H1 (cell line): Measurements from ENCODE around the gene MOK. TPM values are rescaled to one million over a fixed set of nuclear protein-coding genes. Genes with fewer than 3 reads are reported as not detected.
"Not testable (repeated sequence)": the region's sequence is repeated elsewhere in the genome, so short reads cannot be mapped to it uniquely, and the experiment has no call there.

Source experiments
- CTCF ChIA-PET: fragments of 300-600 bp; sonication (Branson Sonifier 250); formaldehyde crosslinking; loops from one replicate; lab custom pipeline; 2021; ENCODE audit not compliant: partially characterized antibody; lab: Charles Lee
- POLR2A ChIA-PET: fragments of 300-600 bp; sonication (Branson Sonifier 250); formaldehyde crosslinking; loops from one replicate; lab custom pipeline; 2021; ENCODE audit warnings: inconsistent platforms; ENCODE audit not compliant: partially characterized antibody; lab: Charles Lee
- DNase-seq, 2 experiments: peaks; one replicate each; pipeline versions ENCODE4 v3.0.0 to v3.0.0-alpha.2; 2010 to 2022; ENCODE audit warnings: low spot score in 2 of 2, low read depth in 1 of 2, mixed read lengths in 1 of 2
- FAIRE-seq: peaks from 2 replicates; lab custom pipeline; 2011; peaks lifted over from hg19 to GRCh38; lab: Jason Lieb, UNC
- H2AFZ ChIP-seq: 2 replicates; pipeline ENCODE4 v1.8.1; 2012; ENCODE audit warnings: low read length, inconsistent platforms
- H2AK5ac ChIP-seq: 2 replicates; pipeline ENCODE4 v1.6.1; 2013; ENCODE audit warnings: low read depth, low read length
- H2BK120ac ChIP-seq: replicated peaks from 2 replicates; pipeline ENCODE3; 2013; ENCODE audit warnings: low read depth, low read length, inconsistent platforms
- H2BK12ac ChIP-seq: 2 replicates; pipeline ENCODE4 v1.6.1; 2013; ENCODE audit warnings: low read depth, low read length
- H2BK15ac ChIP-seq: 2 replicates; pipeline ENCODE4 v1.6.1; 2013; ENCODE audit warnings: low read length
- H2BK20ac ChIP-seq: 2 replicates; pipeline ENCODE4 v1.6.1; 2013; ENCODE audit warnings: low read length
- H2BK5ac ChIP-seq: 2 replicates; pipeline ENCODE4 v1.6.1; 2013; ENCODE audit warnings: low read depth, low read length
- H3K14ac ChIP-seq: 2 replicates; pipeline ENCODE4 v1.6.1; 2013; ENCODE audit warnings: inconsistent platforms; ENCODE audit not compliant: insufficient read length
- H3K18ac ChIP-seq: 2 replicates; pipeline ENCODE4 v1.6.1; 2013; ENCODE audit warnings: low read length; ENCODE audit errors: extremely low read depth
- H3K23ac ChIP-seq: 2 replicates; pipeline ENCODE4 v1.6.1; 2013; ENCODE audit warnings: inconsistent platforms; ENCODE audit not compliant: insufficient read length
- H3K23me2 ChIP-seq: 2 replicates; pipeline ENCODE4 v1.6.1; 2013; ENCODE audit warnings: low read depth, low read length
- H3K27ac ChIP-seq: 2 replicates; pipeline ENCODE4 v1.6.1; 2011; ENCODE audit warnings: low read depth, low read length, inconsistent platforms
- H3K27me3 ChIP-seq, 4 experiments: replicated peaks in 1 of 4; 1 replicate in 1 of 4; 2 replicates in 3 of 4; pipeline versions ENCODE4 v1.6.1 to v1.8.1; 2011 to 2013; ENCODE audit warnings: low read length in 3 of 4, mild to moderate bottlenecking in 3 of 4, inconsistent platforms in 2 of 4, mixed read lengths in 2 of 4, moderate library complexity in 1 of 4; ENCODE audit not compliant: control insufficient read depth in 3 of 4, insufficient read depth in 3 of 4; ENCODE audit errors: extremely low read depth in 1 of 4
- H3K36me3 ChIP-seq, 4 experiments: 2 replicates each; pipeline versions ENCODE4 v1.6.1 to v1.8.1; 2011 to 2013; ENCODE audit warnings: mild to moderate bottlenecking in 4 of 4, low read length in 3 of 4, moderate library complexity in 2 of 4, control low read depth in 1 of 4, inconsistent platforms in 1 of 4; ENCODE audit not compliant: insufficient read depth in 4 of 4, control insufficient read depth in 2 of 4
- H3K4ac ChIP-seq: replicated peaks from 2 replicates; pipeline ENCODE3; 2013; ENCODE audit warnings: low read length, low read depth, mixed read lengths, inconsistent platforms; ENCODE audit not compliant: insufficient read length
- H3K4me1 ChIP-seq, 4 experiments: replicated peaks in 1 of 4; 1 replicate in 1 of 4; 2 replicates in 3 of 4; pipeline versions ENCODE4 v1.6.1 to v1.8.1; 2011 to 2013; ENCODE audit warnings: low read length in 3 of 4, inconsistent platforms in 2 of 4, mixed read lengths in 1 of 4; ENCODE audit not compliant: insufficient read depth in 4 of 4, control insufficient read depth in 3 of 4
- H3K4me2 ChIP-seq, 2 experiments: 2 replicates each; pipeline versions ENCODE4 v1.6.1 to v1.8.1; 2011 to 2013; ENCODE audit warnings: low read depth in 2 of 2, low read length in 2 of 2, control low read depth in 1 of 2, inconsistent platforms in 1 of 2, mild to moderate bottlenecking in 1 of 2; ENCODE audit not compliant: insufficient read depth in 1 of 2
- H3K4me3 ChIP-seq, 4 experiments: fragments of 200-600, 300-600 bp in 1 of 4; sonication (generic), shearing (Covaris generic), sonication (Bioruptor Twin) in 1 of 4; 2 replicates each; pipeline versions ENCODE4 v1.5.1 to v1.8.1; 2011 to 2016; ENCODE audit warnings: low read length in 4 of 4, low read depth in 3 of 4, control low read depth in 2 of 4, inconsistent platforms in 2 of 4, mild to moderate bottlenecking in 2 of 4, mixed read lengths in 1 of 4, moderate library complexity in 1 of 4; ENCODE audit not compliant: insufficient read depth in 2 of 4; ENCODE audit errors: extremely low read depth in 1 of 4
- H3K56ac ChIP-seq: replicated peaks from 2 replicates; pipeline ENCODE3; 2013; ENCODE audit warnings: low read depth, mild to moderate bottlenecking, mixed read lengths, low read length, inconsistent platforms; ENCODE audit not compliant: insufficient read length
- H3K79me1 ChIP-seq: 2 replicates; pipeline ENCODE4 v1.6.1; 2013; ENCODE audit warnings: low read depth, low read length, control low read depth
- H3K79me2 ChIP-seq, 2 experiments: 2 replicates each; pipeline versions ENCODE4 v1.6.1 to v1.8.1; 2012 to 2013; ENCODE audit warnings: low read length in 2 of 2, mild to moderate bottlenecking in 2 of 2, inconsistent platforms in 1 of 2; ENCODE audit not compliant: insufficient read depth in 2 of 2, control insufficient read depth in 1 of 2
- H3K9ac ChIP-seq, 4 experiments: replicated peaks in 1 of 4; 1 replicate in 1 of 4; 2 replicates in 3 of 4; pipeline versions ENCODE4 v1.6.1 to v1.8.1; 2011 to 2013; ENCODE audit warnings: low read depth in 3 of 4, low read length in 3 of 4, control low read depth in 2 of 4, mild to moderate bottlenecking in 2 of 4, moderate library complexity in 2 of 4, inconsistent platforms in 1 of 4; ENCODE audit errors: extremely low read depth in 1 of 4
- H3K9me3 ChIP-seq, 2 experiments: 2 replicates each; pipeline versions ENCODE4 v1.6.1 to v1.8.1; 2012 to 2013; ENCODE audit warnings: mild to moderate bottlenecking in 2 of 2, moderate library complexity in 2 of 2, control low read depth in 1 of 2, inconsistent platforms in 1 of 2, low read depth in 1 of 2, low read length in 1 of 2, mixed read lengths in 1 of 2; ENCODE audit not compliant: insufficient read depth in 2 of 2
- H4K20me1 ChIP-seq, 2 experiments: replicated peaks in 1 of 2; 2 replicates each; pipeline versions ENCODE3 to v1.8.1; 2011 to 2013; ENCODE audit warnings: inconsistent platforms in 2 of 2, low read length in 2 of 2, mild to moderate bottlenecking in 1 of 2; ENCODE audit not compliant: insufficient read depth in 2 of 2, control insufficient read depth in 1 of 2
- H4K5ac ChIP-seq: 2 replicates; pipeline ENCODE4 v1.6.1; 2013; ENCODE audit warnings: low read length, low read depth, mixed read lengths, inconsistent platforms; ENCODE audit not compliant: insufficient read length
- H4K8ac ChIP-seq: 2 replicates; pipeline ENCODE4 v1.8.0; 2013; ENCODE audit warnings: mild to moderate bottlenecking, moderate library complexity, low read length, inconsistent platforms; ENCODE audit not compliant: insufficient read depth; ENCODE audit errors: extremely low read depth
- H4K91ac ChIP-seq: replicated peaks from 2 replicates; pipeline ENCODE3; 2013; ENCODE audit warnings: low read length, mixed read lengths, inconsistent platforms; ENCODE audit not compliant: insufficient read length
- WGBS, 2 experiments: shearing (Covaris generic) in 1 of 2; methylation state at CpG; one replicate each; pipeline versions ENCODE4 v1.1.6 to v1.1.7; 2013 to 2015; ENCODE audit warnings: low lambda C conversion rate in 2 of 2, mixed read lengths in 2 of 2, inconsistent platforms in 1 of 2, low coverage in 1 of 2, missing lambda C conversion rate in 1 of 2; ENCODE audit not compliant: insufficient replicate concordance in 2 of 2, insufficient coverage in 1 of 2, insufficient read length in 1 of 2; ENCODE audit errors: extremely low coverage in 1 of 2, missing lambda C conversion rate in 1 of 2; 5-methylcytosine and 5-hydroxymethylcytosine counted together
- polyA plus RNA-seq, 7 experiments: library from polyadenylated mRNA; depleted of rRNA in 3 of 7; stranded (reverse) in 5 of 7; unstranded in 2 of 7; fragments of >200 nt in 5 of 7; fragments of 200-250 nt in 2 of 7; gene quantifications; 1 replicate in 5 of 7; 2 replicates in 1 of 7; 4 replicates in 1 of 7; pipeline versions ENCODE4 v1.2.1 to v1.2.3, GENCODE V29; 2011 to 2013; ENCODE audit warnings: missing spikeins in 2 of 7, mixed read lengths in 2 of 7
- total RNA-seq: library from RNA; stranded (reverse); fragmentation: NEBNext Ultra II Directional; extraction: Animal tissue kit (Norgen Biotek cat#: 25700); gene quantifications from 2 replicates; pipeline ENCODE4 v1.2.1, GENCODE V29; 2021

The MOK gene
- total and polyA plus RNA-seq, 2 of the 8 experiments (the other 6 are each of a cell fraction or from before 2014, with no cell fraction given), result 2.1 to 2.5 TPM

DNA sequence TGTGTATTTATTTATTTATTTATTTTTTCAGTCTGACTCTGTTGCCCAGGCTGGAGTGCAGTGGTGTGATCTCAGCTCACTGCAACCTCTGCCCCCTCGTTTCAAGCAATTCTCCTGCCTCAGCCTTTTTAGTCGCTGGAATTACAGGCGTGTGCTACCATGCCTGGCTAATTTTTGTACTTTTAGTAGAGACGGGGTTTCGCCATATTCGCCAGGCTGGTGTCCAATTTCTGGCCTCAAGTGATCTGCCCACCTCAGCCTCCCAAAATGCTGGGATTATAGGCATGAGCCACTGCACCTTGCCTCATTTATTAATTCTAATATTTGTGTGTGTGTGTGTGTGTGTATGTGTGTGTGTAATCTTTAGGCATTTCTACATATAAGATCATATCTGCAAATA lies 24.4 kb upstream of the MOK start:
- not testable (repeated sequence) for H2BK12ac ChIP-seq, H3K14ac ChIP-seq, H2AK5ac ChIP-seq, H3K9me3 ChIP-seq, H2BK20ac ChIP-seq, H3K18ac ChIP-seq, H2BK5ac ChIP-seq, FAIRE-seq, H2BK15ac ChIP-seq, H4K8ac ChIP-seq, H3K79me1 ChIP-seq, H3K4me2 ChIP-seq, H4K5ac ChIP-seq, H3K23me2 ChIP-seq, H3K4ac ChIP-seq, H3K4me3 ChIP-seq, H3K27me3 ChIP-seq, H4K91ac ChIP-seq, H3K79me2 ChIP-seq, H4K20me1 ChIP-seq, H3K23ac ChIP-seq, H3K4me1 ChIP-seq, H3K27ac ChIP-seq, H2BK120ac ChIP-seq, H3K9ac ChIP-seq, H2AFZ ChIP-seq, DNase-seq, H3K56ac ChIP-seq
- ChIA-PET POLR2A (interaction anchor here (1.2 kb wide), 1 partner anchor 10 kb away, joined by 3 read pairs; no protein-coding TSS in a partner anchor), CTCF (interaction anchor here (0.6 to 1.4 kb wide), 3 partner anchors 109 to 195 kb away, joined by 3 read pairs; no protein-coding TSS in a partner anchor)
- WGBS, 2 experiments, result 93% methylated on average over 6 of the region's 6 CpGs; no CpG with 5 or more reads in 1 of the 2 experiments
- H3K36me3 ChIP-seq, result peaks cover 2 to 12% (median 3%) of the 10 kb centered on the region in 4 experiments; a peak in 5 of 8 replicates
